ENCODE measurements around the gene EEF2K. TPM values are rescaled to one million over a fixed set of nuclear protein-coding genes. Genes with fewer than 3 reads are reported as not detected.

EEF2K gene
- polyA plus RNA-seq, 3 donors, result 0.85 to 6.5 (median 1.7) TPM

- Mint-ChIP-seq H3K4me3 (no peak overlapping the region), H3K27me3 (ENCODE audit: low read depth in 3 of 3) (no peaks in the 10 kb centered on the region), H3K36me3 (peaks cover 44 to 81% of the 10 kb centered on the region in 2 donors), H3K4me1 (peaks cover 2% of the 10 kb centered on the region), H3K27ac (peak overlapping the region in 1 of 7 donors; percentile 32), H3K9me3 (no peaks in the 10 kb centered on the region)
- Histone ChIP-seq H3K27ac (ENCODE audit: low read depth in 1 of 2, low read length in 2 of 2) (no peak overlapping the region), H3K9me3 (replicated peaks in 1 of 2; ENCODE audit: control insufficient read depth in 1 of 2, insufficient read depth in 1 of 2, low read length in 2 of 2) (no peaks in the 10 kb centered on the region), H3K4me2 (replicated peaks; ENCODE audit: extremely low read depth, low read length, poor library complexity, severe bottlenecking) (no peak overlapping the region), H3K4me3 (replicated peaks in 1 of 3; ENCODE audit: low read depth in 2 of 3, low read length in 3 of 3) (no peak overlapping the region), H3K79me2 (ENCODE audit: insufficient read depth, low read length) (no peaks in the 10 kb centered on the region), H3K9ac (ENCODE audit: insufficient read depth, low read length, poor library complexity, severe bottlenecking) (no peak overlapping the region), H3K4me1 (ENCODE audit: control insufficient read depth in 1 of 2, insufficient read depth in 2 of 2, low read length in 2 of 2) (no peaks in the 10 kb centered on the region), H4K20me1 (ENCODE audit: insufficient read depth, low read length) (no peaks in the 10 kb centered on the region), H3K27me3 (ENCODE audit: control insufficient read depth in 2 of 2, insufficient read depth in 2 of 2, low read length in 2 of 2) (no peaks in the 10 kb centered on the region), H3K36me3 (replicated peaks in 1 of 2; ENCODE audit: control insufficient read depth in 1 of 2, insufficient read depth in 2 of 2, low read length in 2 of 2) (peaks cover 28 to 63% of the 10 kb centered on the region in 2 donors), H2AFZ (ENCODE audit: insufficient read depth, low read depth, low read length, poor library complexity, severe bottlenecking) (no peak overlapping the region)
- no CpG with 5 or more reads among the region's 3 CpGs for WGBS (ENCODE audit: insufficient coverage)
- intact Hi-C loops (cut with micrococcal nuclease), result no loop called here
- no peak for TF ChIP-seq CTCF (IDR thresholded peaks at IDR 0.05)
- DNase-seq, result no peak
Measured at GRCh38 chr16:22270525-22270924, 64.4 kb downstream of the EEF2K start.

GRCh38 chr16:22272870-22273650, 67.0 kb downstream of the EEF2K start:
- peaks cover 2% of the 10 kb centered on the region for H3K4me1 Mint-ChIP-seq
- peak overlapping the region in 2 of 7 donors; percentile 22 to 70 for H3K27ac Mint-ChIP-seq
- no peak overlapping the region for H3K4me2 ChIP-seq (replicated peaks; ENCODE audit: extremely low read depth, low read length, poor library complexity, severe bottlenecking)
- H3K9me3 Mint-ChIP-seq, result no peaks in the 10 kb centered on the region
- H3K4me3 ChIP-seq (replicated peaks in 1 of 3; ENCODE audit: low read depth in 2 of 3, low read length in 3 of 3), result no peak overlapping the region
- H3K27ac ChIP-seq (ENCODE audit: low read depth in 1 of 2, low read length in 2 of 2), result no peak overlapping the region
- no peaks in the 10 kb centered on the region for H3K27me3 Mint-ChIP-seq (ENCODE audit: low read depth in 3 of 3)
- H3K36me3 ChIP-seq (replicated peaks in 1 of 2; ENCODE audit: control insufficient read depth in 1 of 2, insufficient read depth in 2 of 2, low read length in 2 of 2), result peaks cover 11 to 50% of the 10 kb centered on the region in 2 donors
- no peak overlapping the region for H3K9ac ChIP-seq (ENCODE audit: insufficient read depth, low read length, poor library complexity, severe bottlenecking)
- no peak overlapping the region for H2AFZ ChIP-seq (ENCODE audit: insufficient read depth, low read depth, low read length, poor library complexity, severe bottlenecking)
- no peaks in the 10 kb centered on the region for H3K9me3 ChIP-seq (replicated peaks in 1 of 2; ENCODE audit: control insufficient read depth in 1 of 2, insufficient read depth in 1 of 2, low read length in 2 of 2)
- H4K20me1 ChIP-seq (ENCODE audit: insufficient read depth, low read length), result no peaks in the 10 kb centered on the region
- no peaks in the 10 kb centered on the region for H3K27me3 ChIP-seq (ENCODE audit: control insufficient read depth in 2 of 2, insufficient read depth in 2 of 2, low read length in 2 of 2)
- no peaks in the 10 kb centered on the region for H3K4me1 ChIP-seq (ENCODE audit: control insufficient read depth in 1 of 2, insufficient read depth in 2 of 2, low read length in 2 of 2)
- no peak for DNase-seq
- intact Hi-C loops (cut with micrococcal nuclease), result no loop called here
- H3K4me3 Mint-ChIP-seq, result no peak overlapping the region
- no peaks in the 10 kb centered on the region for H3K79me2 ChIP-seq (ENCODE audit: insufficient read depth, low read length)
- WGBS (ENCODE audit: insufficient coverage), result 94% methylated on average over 5 of the region's 8 CpGs
- H3K36me3 Mint-ChIP-seq, result peaks cover 33 to 64% of the 10 kb centered on the region in 2 donors
- no peak for TF ChIP-seq CTCF (IDR thresholded peaks at IDR 0.05)

All from CD14-positive monocyte (primary cell).